MM.1S (cell line): ENCODE results near the gene TVP23C.

Experiments used
- DNase-seq: peaks from one replicate; pipeline ENCODE4 v3.0.0-alpha.2; 2015
- H2AFZ ChIP-seq: fragments of 300-600 bp; sonication (generic); 2 replicates; pipeline ENCODE4 v1.6.0; 2016; ENCODE audit warnings: antibody characterized with exemption, low read length
- H3F3A ChIP-seq: fragments of 300-600 bp; sonication (generic); 2 replicates; pipeline ENCODE4 v1.6.1; 2016; ENCODE audit warnings: mild to moderate bottlenecking, antibody characterized with exemption, low read length, moderate library complexity, mixed read lengths; ENCODE audit not compliant: insufficient read depth
- H3K27ac ChIP-seq: fragments of 300-600 bp; sonication (generic); 2 replicates; pipeline ENCODE4 v1.5.1; 2016; ENCODE audit warnings: mild to moderate bottlenecking, low read length
- H3K27me3 ChIP-seq: fragments of 300-600 bp; sonication (generic); replicated peaks from 2 replicates; pipeline ENCODE4 v1.6.0; 2016; ENCODE audit warnings: low read length; ENCODE audit not compliant: insufficient read depth
- H3K36me3 ChIP-seq: fragments of 300-600 bp; sonication (generic); replicated peaks from 2 replicates; pipeline ENCODE4 v1.6.1; 2016; ENCODE audit warnings: mild to moderate bottlenecking, low read length, mixed read lengths; ENCODE audit not compliant: insufficient read depth
- H3K4me1 ChIP-seq: fragments of 300-600 bp; sonication (generic); 2 replicates; pipeline ENCODE4 v1.6.1; 2016; ENCODE audit warnings: low read length, mixed read lengths
- H3K4me2 ChIP-seq: fragments of 300-600 bp; sonication (generic); 2 replicates; pipeline ENCODE4 v1.6.0; 2016; ENCODE audit warnings: low read depth, low read length
- H3K4me3 ChIP-seq: fragments of 300-600 bp; sonication (generic); 2 replicates; pipeline ENCODE4 v1.5.1; 2016; ENCODE audit warnings: low read length, mixed read lengths
- H3K79me2 ChIP-seq: fragments of 300-600 bp; sonication (generic); 2 replicates; pipeline ENCODE4 v1.6.1; 2016; ENCODE audit warnings: mixed run types, low read length, mixed read lengths
- H3K9ac ChIP-seq: fragments of 300-600 bp; sonication (generic); 2 replicates; pipeline ENCODE4 v1.6.1; 2016; ENCODE audit warnings: low read length, mixed read lengths
- H3K9me2 ChIP-seq: fragments of 300-600 bp; sonication (generic); replicated peaks from 2 replicates; pipeline ENCODE4 v1.6.1; 2016; ENCODE audit warnings: mild to moderate bottlenecking, low read length, mixed read lengths; ENCODE audit not compliant: insufficient read depth
- H3K9me3 ChIP-seq: fragments of 300-600 bp; sonication (generic); replicated peaks from 2 replicates; pipeline ENCODE4 v1.6.1; 2016; ENCODE audit warnings: mild to moderate bottlenecking, low read length, mixed read lengths; ENCODE audit not compliant: insufficient read depth
- H4K20me1 ChIP-seq: fragments of 300-600 bp; sonication (generic); 2 replicates; pipeline ENCODE4 v1.6.1; 2016; ENCODE audit warnings: mild to moderate bottlenecking, low read length, moderate library complexity, mixed read lengths; ENCODE audit not compliant: insufficient read depth
- CTCF ChIP-seq: fragments of 300-600 bp; sonication (generic); IDR thresholded peaks from 2 replicates; pipeline ENCODE4 v1.5.1; 2016; ENCODE audit warnings: antibody characterized with exemption, low read length, mixed read lengths
- EZH2 ChIP-seq: fragments of 300-600 bp; sonication (generic); optimal IDR thresholded peaks from 2 replicates; pipeline ENCODE3; 2017; ENCODE audit warnings: low read depth, mild to moderate bottlenecking, antibody characterized with exemption, low read length, mixed read lengths
- EZH2phosphoT487 ChIP-seq: fragments of 300-600 bp; sonication (generic); IDR thresholded peaks from 2 replicates; pipeline ENCODE4 v1.6.1; 2018; ENCODE audit warnings: antibody characterized with exemption, low read length

The TVP23C gene

GRCh38 chr17:15456496-15456895, 106.8 kb downstream of the TVP23C start:
- no peak overlapping the region for H3K4me3 ChIP-seq
- H3K79me2 ChIP-seq, result no peaks in the 10 kb centered on the region
- no peak for TF ChIP-seq CTCF
- TF ChIP-seq EZH2phosphoT487, result no peak
- TF ChIP-seq EZH2, result no peak
- no peak overlapping the region for H3K9ac ChIP-seq
- no peak overlapping the region for H3K4me2 ChIP-seq
- no peaks in the 10 kb centered on the region for H3F3A ChIP-seq
- no peaks in the 10 kb centered on the region for H3K4me1 ChIP-seq
- DNase-seq, result no peak
- H3K9me3 ChIP-seq, result no peaks in the 10 kb centered on the region
- no peak overlapping the region for H2AFZ ChIP-seq
- no peaks in the 10 kb centered on the region for H4K20me1 ChIP-seq
- H3K27ac ChIP-seq, result no peak overlapping the region
- H3K27me3 ChIP-seq, result no peaks in the 10 kb centered on the region
- H3K36me3 ChIP-seq, result no peaks in the 10 kb centered on the region
- no peaks in the 10 kb centered on the region for H3K9me2 ChIP-seq

- Histone ChIP-seq H3K36me3 (no peaks in the 10 kb centered on the region), H3K9me3 (no peaks in the 10 kb centered on the region), H4K20me1 (no peaks in the 10 kb centered on the region), H3K27me3 (no peaks in the 10 kb centered on the region), H3K79me2 (no peaks in the 10 kb centered on the region), H2AFZ (no peak overlapping the region), H3K9ac (no peak overlapping the region), H3K4me1 (no peaks in the 10 kb centered on the region), H3K4me3 (no peak overlapping the region), H3F3A (no peaks in the 10 kb centered on the region), H3K4me2 (no peak overlapping the region), H3K27ac (no peak overlapping the region), H3K9me2 (no peaks in the 10 kb centered on the region)
- no peak for DNase-seq
- no peak for TF ChIP-seq EZH2phosphoT487
- no peak for TF ChIP-seq EZH2
- no peak for TF ChIP-seq CTCF
Observed at GRCh38 chr17:15454346-15454745, 108.9 kb downstream of the TVP23C start.

- H3K9me3 ChIP-seq, result no peaks in the 10 kb centered on the region
- no peak overlapping the region for H3K27ac ChIP-seq
- no peaks in the 10 kb centered on the region for H3K36me3 ChIP-seq
- DNase-seq, result no peak
- no peaks in the 10 kb centered on the region for H3K79me2 ChIP-seq
- no peaks in the 10 kb centered on the region for H3K27me3 ChIP-seq
- H3K4me1 ChIP-seq, result no peaks in the 10 kb centered on the region
- no peaks in the 10 kb centered on the region for H3K9me2 ChIP-seq
- no peak overlapping the region for H3K9ac ChIP-seq
- H3K4me3 ChIP-seq, result no peak overlapping the region
- H4K20me1 ChIP-seq, result no peaks in the 10 kb centered on the region
- no peak overlapping the region for H3K4me2 ChIP-seq
- no peak overlapping the region for H2AFZ ChIP-seq
- TF ChIP-seq EZH2 (no peak), EZH2phosphoT487 (no peak), CTCF (no peak)
- H3F3A ChIP-seq, result no peaks in the 10 kb centered on the region
Observed at GRCh38 chr17:15453782-15454181, 109.5 kb downstream of the TVP23C start.

- H4K20me1 ChIP-seq, result no peaks in the 10 kb centered on the region
- H2AFZ ChIP-seq, result no peak overlapping the region
- TF ChIP-seq EZH2phosphoT487 (no peak), EZH2 (no peak), CTCF (no peak)
- no peaks in the 10 kb centered on the region for H3K79me2 ChIP-seq
- H3K9ac ChIP-seq, result no peak overlapping the region
- H3K27me3 ChIP-seq, result no peaks in the 10 kb centered on the region
- H3K36me3 ChIP-seq, result no peaks in the 10 kb centered on the region
- no peaks in the 10 kb centered on the region for H3K9me2 ChIP-seq
- no peak overlapping the region for H3K27ac ChIP-seq
- no peak for DNase-seq
- no peaks in the 10 kb centered on the region for H3K4me1 ChIP-seq
- H3F3A ChIP-seq, result no peaks in the 10 kb centered on the region
- no peak overlapping the region for H3K4me3 ChIP-seq
- no peaks in the 10 kb centered on the region for H3K9me3 ChIP-seq
- no peak overlapping the region for H3K4me2 ChIP-seq
Observed at GRCh38 chr17:15453246-15453645, 110.0 kb downstream of the TVP23C start.
